MCF 10A (cell line): ENCODE data around the gene NEK4. TPM values are rescaled to one million over a fixed set of nuclear protein-coding genes. Genes with fewer than 3 reads are reported as not detected.

ENCODE experiments used
- BruUV-seq: library from RNA; stranded (reverse); fragments of 400-500 nt; replicated peaks from 2 replicates; lab custom pipeline; 2021; lab: Mats Ljungman, UMichigan
- CTCF ChIA-PET: fragments of 300-600 bp; sonication (Branson Sonifier 250); formaldehyde crosslinking; extraction: SDS; loops from one replicate; lab custom pipeline; 2021; ENCODE audit warnings: antibody characterized with exemption, inconsistent platforms; lab: Yijun Ruan, JAX
- POLR2A ChIA-PET: fragments of 300-600, 350-650 bp; sonication (Branson Sonifier 250); formaldehyde crosslinking; extraction: SDS; loops from one replicate; lab custom pipeline; 2020; ENCODE audit warnings: antibody characterized with exemption, inconsistent platforms; lab: Yijun Ruan, JAX
- DNase-seq: peaks from one replicate; pipeline ENCODE4 v3.0.0-alpha.2; 2018; ENCODE audit not compliant: unreplicated experiment
- H3K27ac Mint-ChIP-seq: one replicate; pipeline ENCODE4 v1.8.0; 2022; ENCODE audit warnings: mild to moderate bottlenecking, low read depth, mixed read lengths; ENCODE audit not compliant: unreplicated experiment
- H3K27me3 Mint-ChIP-seq: one replicate; pipeline ENCODE4 v1.8.0; 2022; ENCODE audit warnings: mixed read lengths; ENCODE audit not compliant: insufficient read depth, unreplicated experiment
- H3K36me3 Mint-ChIP-seq: one replicate; pipeline ENCODE4 v1.8.0; 2022; ENCODE audit warnings: mild to moderate bottlenecking, moderate library complexity, mixed read lengths; ENCODE audit not compliant: insufficient read depth, unreplicated experiment
- H3K4me1 Mint-ChIP-seq: one replicate; pipeline ENCODE4 v1.8.0; 2022; ENCODE audit warnings: mixed read lengths; ENCODE audit not compliant: insufficient read depth, unreplicated experiment
- H3K4me3 Mint-ChIP-seq: one replicate; pipeline ENCODE4 v1.8.0; 2022; ENCODE audit warnings: mild to moderate bottlenecking, moderate library complexity, mixed read lengths; ENCODE audit not compliant: unreplicated experiment
- H3K9me3 Mint-ChIP-seq: one replicate; pipeline ENCODE4 v1.8.0; 2022; ENCODE audit warnings: mixed read lengths; ENCODE audit not compliant: unreplicated experiment
- CTCF ChIP-seq: fragments of 200-600 bp; IDR thresholded peaks from one replicate; pipeline ENCODE4 v1.8.0; 2022; ENCODE audit warnings: antibody characterized with exemption, mild to moderate bottlenecking; ENCODE audit not compliant: unreplicated experiment
- intact Hi-C: fragments of 100-400 bp; cut with micrococcal nuclease; formaldehyde crosslinking; loops from 2 replicates; pipeline ENCODE4 v1.14.1; 2022
- total RNA-seq: library from RNA; stranded (reverse); gene quantifications from 2 replicates; pipeline ENCODE4 v1.2.3, GENCODE V29; 2022

The NEK4 gene
- total RNA-seq, 1 experiment from 2014 or later = 24.6 TPM

GRCh38 chr3:52786330-52787215, 15.8 kb upstream of the NEK4 start:
- BruUV-seq = no TSS peak
- ChIA-PET CTCF (interaction anchor here (0.7 to 1.2 kb wide), 4 partner anchors 12 to 59 kb away, joined by 3 read pairs; no protein-coding TSS in a partner anchor), POLR2A (no interaction called here)
- no peak for DNase-seq
- Mint-ChIP-seq H3K27me3 (peaks cover 26% of the 10 kb centered on the region), H3K27ac (no peak overlapping the region), H3K4me3 (no peak overlapping the region), H3K4me1 (no peaks in the 10 kb centered on the region), H3K9me3 (no peaks in the 10 kb centered on the region), H3K36me3 (no peaks in the 10 kb centered on the region)
- no peak for TF ChIP-seq CTCF
- intact Hi-C loops = no loop called here

- H3K4me1 Mint-ChIP-seq = no peaks in the 10 kb centered on the region
- intact Hi-C loops = no loop called here
- DNase-seq = no peak
- no peak overlapping the region for H3K4me3 Mint-ChIP-seq
- H3K27me3 Mint-ChIP-seq = peaks cover 36% of the 10 kb centered on the region
- H3K36me3 Mint-ChIP-seq = no peaks in the 10 kb centered on the region
- POLR2A ChIA-PET = interaction anchor here (0.9 kb wide), 1 partner anchor 14 kb away, joined by 3 read pairs; no protein-coding TSS in a partner anchor
- H3K27ac Mint-ChIP-seq = no peak overlapping the region
- CTCF ChIA-PET = no interaction called here
- no peaks in the 10 kb centered on the region for H3K9me3 Mint-ChIP-seq
- BruUV-seq = no TSS peak
- TF ChIP-seq CTCF = no peak
Observed at GRCh38 chr3:52784931-52785590, 14.3 kb upstream of the NEK4 start.

GRCh38 chr3:52784021-52784621, 13.4 kb upstream of the NEK4 start:
- ChIA-PET CTCF (interaction anchor here (0.7 kb wide), 1 partner anchor 92 kb away, joined by 3 read pairs; no protein-coding TSS in a partner anchor), POLR2A (interaction anchor here (0.9 to 1.0 kb wide), 2 partner anchors 12 to 13 kb away, joined by 3 to 5 read pairs; no protein-coding TSS in a partner anchor)
- DNase-seq = no peak
- Mint-ChIP-seq H3K4me1 (no peaks in the 10 kb centered on the region), H3K36me3 (no peaks in the 10 kb centered on the region), H3K9me3 (no peaks in the 10 kb centered on the region), H3K27ac (no peak overlapping the region), H3K27me3 (peaks cover 36% of the 10 kb centered on the region), H3K4me3 (no peak overlapping the region)
- intact Hi-C loops = no loop called here
- no peak for TF ChIP-seq CTCF
- no TSS peak for BruUV-seq

- no peak overlapping the region for H3K4me3 Mint-ChIP-seq
- intact Hi-C loops = no loop called here
- no peaks in the 10 kb centered on the region for H3K36me3 Mint-ChIP-seq
- CTCF ChIA-PET = no interaction called here
- POLR2A ChIA-PET = interaction anchor here (1.0 kb wide), 1 partner anchor 11 kb away, joined by 5 read pairs; no protein-coding TSS in a partner anchor
- no peak for DNase-seq
- BruUV-seq = no TSS peak
- no peaks in the 10 kb centered on the region for H3K4me1 Mint-ChIP-seq
- H3K27me3 Mint-ChIP-seq = peaks cover 36% of the 10 kb centered on the region
- H3K27ac Mint-ChIP-seq = no peak overlapping the region
- no peaks in the 10 kb centered on the region for H3K9me3 Mint-ChIP-seq
- no peak for TF ChIP-seq CTCF
Observed at GRCh38 chr3:52783211-52783555, 12.4 kb upstream of the NEK4 start.
